HG02970 (cell line): Measurements from ENCODE around the gene DAPL1.

Experiments
- ATAC-seq: cut with Tn5 transposase; IDR thresholded peaks from one replicate; pipeline ENCODE4 v1.9.1; 2021; ENCODE audit warnings: mild to moderate bottlenecking, moderate library complexity, moderate number of reproducible peaks; ENCODE audit not compliant: unreplicated experiment, low FRiP score

DAPL1 gene, protein sequence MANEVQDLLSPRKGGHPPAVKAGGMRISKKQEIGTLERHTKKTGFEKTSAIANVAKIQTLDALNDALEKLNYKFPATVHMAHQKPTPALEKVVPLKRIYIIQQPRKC

DNA sequence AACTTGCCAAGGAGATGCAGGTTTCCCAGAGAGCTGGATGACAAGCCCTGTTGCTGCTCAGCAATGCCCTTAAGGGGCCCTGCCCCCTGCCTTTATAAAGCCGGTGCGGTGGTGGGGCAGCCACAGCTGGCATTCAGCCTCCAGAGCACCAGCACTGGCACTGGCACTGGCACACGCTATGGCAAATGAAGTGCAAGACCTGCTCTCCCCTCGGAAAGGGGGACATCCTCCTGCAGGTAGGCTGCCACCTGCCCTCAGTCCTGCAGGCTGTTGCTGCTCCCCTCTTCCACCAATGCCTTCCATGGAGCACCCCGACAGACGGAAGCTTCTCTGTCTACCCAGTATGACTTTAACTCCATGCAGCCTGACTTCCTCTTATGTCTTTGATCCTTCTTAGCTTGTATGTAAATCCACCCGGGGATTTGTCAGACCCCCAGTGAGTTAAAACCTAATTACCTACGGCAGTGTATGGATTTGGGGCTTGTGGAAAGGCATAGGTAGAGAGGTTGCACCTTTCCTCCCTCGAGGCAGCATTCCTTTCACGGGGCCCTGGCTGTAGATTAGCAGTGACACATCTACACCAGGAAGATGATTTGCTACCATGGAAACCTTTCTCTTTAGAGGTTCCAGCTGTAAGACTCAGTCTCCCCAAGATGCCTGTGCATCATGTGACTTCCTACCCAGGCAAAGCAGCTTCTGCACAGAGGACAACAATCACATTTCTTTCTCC is at the start of gene DAPL1:
TSS of gene DAPL1 (plus strand) at position 123 of the 730 bp plus-strand sequence. CDS start at position 179, 56 bp downstream.
- ATAC-seq, result no peak

DNA sequence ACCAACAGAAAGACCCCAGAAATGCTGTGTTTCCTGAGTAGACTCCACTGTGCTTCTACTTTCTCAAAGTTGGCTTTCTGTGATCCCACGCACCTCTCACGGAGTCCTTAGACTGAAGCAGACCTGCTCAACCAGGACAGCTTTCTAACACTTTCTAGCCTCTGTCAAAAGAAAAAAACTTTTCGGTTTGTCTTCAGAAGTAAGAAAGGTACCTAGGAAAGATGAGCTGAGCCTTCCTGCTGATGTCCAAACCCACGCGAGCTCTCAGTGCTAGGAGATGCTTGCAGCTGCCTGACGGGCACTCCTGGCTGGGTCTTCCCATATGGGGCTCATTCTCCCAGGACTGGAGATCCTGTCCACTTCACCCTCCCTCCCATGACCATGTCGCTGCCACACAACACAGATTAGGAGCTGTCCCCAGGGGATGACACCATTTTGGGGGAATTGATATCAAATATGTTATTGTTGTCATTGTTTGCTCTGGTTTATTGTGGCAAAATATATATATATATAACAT is 49.2 kb upstream of the DAPL1 start:
- no peak for ATAC-seq

DNA sequence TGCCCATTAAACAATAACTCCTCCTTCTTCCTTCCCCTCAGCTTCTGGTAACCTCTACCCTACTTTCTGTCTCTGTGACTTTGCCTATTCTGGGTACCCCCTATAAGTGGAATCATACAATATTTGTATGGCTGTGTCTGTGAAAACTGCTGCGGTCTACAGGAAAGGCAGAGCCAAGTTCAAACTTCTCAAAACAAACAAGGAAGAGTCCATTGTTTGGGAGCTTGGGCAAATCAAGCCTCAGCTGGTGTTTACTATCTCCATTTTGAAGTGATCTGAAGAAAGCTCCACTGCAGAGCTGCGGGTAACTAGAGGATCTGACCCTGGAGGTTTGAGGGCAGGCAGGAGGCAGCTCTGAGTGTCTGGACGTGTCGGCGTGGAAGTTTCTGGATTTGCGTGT is 48.6 kb upstream of the DAPL1 start:
- no peak for ATAC-seq

DNA sequence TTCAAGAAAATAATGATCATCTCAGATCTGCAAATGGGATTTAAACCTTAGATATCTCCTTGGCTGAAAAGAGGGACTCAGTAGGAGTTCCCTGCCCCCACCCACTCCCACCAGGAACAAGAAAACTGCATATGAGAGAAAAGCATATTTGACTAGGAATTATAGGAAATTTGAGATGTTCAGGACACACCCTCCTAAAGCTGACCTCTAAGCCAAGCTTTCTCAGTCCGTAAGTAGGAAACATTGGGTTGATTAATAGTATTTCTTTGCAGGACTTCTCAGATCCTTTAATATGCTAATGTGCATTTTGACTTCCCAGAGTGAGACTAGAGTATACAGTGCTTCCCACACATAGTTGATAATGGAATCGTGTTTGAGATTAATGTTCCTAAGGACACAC is 47.8 kb upstream of the DAPL1 start:
- ATAC-seq, result no peak

DNA sequence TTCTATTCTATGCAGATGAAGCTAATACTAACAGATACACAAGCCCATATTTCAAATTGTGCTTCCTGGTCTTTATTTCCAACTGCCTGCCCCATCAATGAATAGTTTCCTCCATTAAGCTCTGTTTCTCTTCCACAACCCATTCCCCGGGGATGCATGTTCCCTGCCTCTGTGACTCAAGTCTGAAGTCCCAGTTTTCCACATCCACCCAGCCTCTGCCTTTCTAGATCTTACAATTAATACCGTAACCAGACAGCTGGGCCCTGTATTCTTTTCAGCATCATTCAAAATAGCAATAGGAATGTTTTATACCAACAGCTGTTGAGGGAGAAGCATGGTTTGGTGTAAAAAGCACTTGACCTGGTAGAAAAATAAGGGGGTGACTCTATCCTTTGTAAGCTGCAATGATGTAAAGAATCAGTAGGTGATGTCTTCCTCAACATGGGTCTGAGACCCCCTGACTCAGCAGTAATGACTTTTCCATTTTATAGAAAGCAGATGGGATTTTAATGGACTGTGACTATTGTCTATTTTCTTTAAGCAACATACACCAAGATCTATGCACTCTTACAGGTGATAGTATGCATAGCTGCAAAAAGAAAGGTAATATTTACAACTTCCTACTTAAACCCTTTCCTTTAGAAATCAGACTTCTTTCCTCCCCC is 46.1 kb upstream of the DAPL1 start:
- no peak for ATAC-seq

DNA sequence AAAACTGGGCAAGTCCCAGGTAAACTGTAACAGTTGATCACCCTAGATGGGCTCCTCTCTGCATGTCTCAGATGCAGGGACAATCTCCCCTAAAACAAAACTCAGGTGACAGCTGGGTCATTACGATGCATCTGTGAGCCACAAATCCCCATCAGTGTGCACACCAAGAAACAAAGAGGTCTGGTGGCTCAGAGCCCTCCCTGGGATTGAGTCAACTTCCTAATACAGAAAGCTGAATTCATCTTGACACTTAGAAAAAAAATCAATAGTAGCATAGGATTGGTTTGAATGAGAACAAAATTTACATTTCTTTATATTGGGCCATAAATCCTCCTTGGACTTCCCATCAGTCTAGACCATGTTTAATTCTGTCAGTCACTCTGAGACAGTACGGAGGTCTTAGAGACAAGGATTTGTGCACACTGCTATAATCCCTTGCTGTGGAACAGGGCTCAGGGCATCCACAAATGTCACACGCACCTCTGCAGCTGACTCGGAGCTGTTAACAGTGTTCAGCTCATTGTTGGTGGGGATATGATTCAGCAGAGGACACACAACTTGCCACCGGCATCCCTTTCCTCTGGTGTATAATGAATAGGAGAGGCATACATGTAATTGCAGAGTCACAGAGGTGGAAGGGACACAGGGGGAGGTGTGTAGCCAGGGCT is 44.5 kb upstream of the DAPL1 start:
- ATAC-seq, result no peak

DNA sequence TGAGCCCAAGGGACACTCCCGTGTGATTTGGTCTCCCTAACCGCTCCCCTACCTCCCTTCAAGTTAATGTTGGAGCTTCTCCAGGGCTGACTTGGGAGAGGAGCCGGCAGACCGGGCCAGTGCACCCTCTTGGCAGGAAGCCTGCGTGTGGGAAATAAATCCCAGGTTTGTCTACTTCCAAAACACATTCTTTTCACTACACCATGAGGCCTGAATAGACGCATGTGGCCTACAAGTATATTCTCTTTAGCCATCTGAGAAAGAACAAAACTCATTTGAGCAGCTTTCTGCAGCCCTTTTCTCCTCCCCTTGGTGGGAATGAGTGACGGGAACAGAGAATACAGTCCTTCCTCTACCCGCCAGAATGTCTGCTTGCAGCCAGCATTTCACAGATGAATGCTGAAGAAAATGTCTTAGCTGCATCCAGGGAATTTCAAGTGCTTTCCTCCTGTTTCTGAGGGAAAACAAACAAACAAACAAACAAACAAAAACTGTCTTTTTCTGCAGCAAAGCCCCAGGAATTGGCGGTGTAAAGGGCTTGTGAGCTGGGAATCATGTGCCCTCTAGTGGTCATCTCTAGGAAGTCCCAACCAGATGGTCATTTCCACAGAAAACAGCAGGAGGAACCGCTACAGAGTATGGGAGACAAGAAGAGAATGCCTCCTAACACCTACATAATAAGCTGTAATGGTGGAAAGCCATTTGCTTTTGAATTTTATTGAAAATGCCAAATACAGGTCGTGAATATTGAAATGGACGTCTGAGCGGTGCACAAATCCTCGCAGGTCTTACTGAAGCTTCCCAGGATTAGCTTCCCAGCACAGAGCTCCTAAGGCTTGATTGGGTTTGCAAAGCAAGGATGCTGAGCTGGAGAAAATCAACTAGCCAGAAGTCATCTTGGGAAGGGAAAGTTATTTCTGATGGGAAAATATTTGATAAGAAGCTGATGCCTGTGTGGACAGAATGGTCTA is 41.2 kb upstream of the DAPL1 start:
- peak; percentile 74 for ATAC-seq

DNA sequence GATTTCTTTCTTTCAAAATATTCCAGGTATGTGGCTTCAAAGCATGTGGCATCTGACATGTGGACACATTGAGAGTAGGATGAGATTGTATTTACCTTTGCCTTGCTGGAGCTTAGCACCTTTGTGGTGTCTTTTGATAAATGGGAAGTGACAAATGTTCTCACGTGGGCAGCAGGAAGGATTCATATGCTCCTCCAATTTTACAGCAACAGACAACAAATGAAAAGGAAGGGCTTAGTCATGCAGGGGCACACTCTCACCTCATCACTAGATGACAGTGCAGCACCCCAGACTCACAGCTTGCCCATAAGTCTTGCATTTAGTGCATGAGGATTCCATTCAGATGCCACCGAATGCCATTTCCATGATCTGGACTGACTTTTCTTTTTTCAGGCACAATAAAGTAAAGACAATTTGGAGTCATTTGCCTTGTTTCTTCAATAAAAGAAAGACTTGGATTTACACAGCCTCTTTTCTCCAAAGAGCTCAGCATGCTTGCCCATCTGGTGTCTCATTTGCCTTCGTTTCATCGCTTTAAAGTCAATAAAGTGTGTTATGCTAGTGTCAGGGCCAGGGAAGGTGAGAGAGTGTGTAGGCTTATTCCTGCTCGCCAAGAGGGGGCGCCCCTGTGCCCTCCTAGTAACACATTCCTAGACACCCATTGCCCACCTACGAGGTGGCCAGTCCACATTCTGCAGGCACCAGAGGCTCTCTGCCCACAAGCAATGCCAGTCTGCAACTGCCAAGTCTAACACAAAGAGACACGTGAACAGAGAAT is 39.6 kb upstream of the DAPL1 start:
- ATAC-seq, result no peak

DNA sequence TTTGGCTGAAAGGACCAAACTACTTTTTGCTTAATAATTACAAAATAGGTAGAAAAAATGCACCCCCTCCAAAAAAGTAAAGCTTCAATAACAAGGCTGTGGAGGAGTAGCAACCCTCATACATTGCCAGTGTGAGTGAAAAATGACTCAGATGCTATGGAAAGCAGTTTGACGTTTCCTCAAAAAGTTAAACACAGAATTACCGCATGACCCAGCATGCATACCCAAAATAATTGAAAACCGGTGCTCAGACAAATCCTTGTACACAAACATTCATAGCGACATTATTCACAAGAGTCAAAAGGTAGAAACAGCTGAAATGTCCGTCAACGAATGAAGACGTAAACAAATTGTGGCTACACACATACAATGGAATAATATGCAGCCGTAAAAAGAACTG is 38.8 kb upstream of the DAPL1 start:
- ATAC-seq, result no peak

DNA sequence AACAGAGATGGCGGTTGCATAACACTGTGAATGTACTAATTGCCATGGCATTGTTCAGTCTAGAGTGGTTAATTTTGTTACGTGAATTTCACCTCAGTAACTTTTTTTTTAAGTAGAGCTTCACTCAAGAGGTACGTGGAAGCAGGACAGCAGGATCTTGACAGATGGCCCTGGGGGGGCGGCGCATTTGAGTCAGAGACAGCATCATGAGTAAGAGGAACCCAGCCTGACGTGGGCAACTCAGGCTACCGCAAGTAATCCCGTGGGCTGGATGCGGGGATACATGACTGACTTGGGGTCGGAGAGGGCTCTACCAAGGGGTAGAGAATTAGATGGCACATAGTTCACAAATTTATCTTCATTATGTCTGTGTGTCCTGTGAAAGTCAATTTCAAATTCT is 38.1 kb upstream of the DAPL1 start:
- no peak for ATAC-seq

DNA sequence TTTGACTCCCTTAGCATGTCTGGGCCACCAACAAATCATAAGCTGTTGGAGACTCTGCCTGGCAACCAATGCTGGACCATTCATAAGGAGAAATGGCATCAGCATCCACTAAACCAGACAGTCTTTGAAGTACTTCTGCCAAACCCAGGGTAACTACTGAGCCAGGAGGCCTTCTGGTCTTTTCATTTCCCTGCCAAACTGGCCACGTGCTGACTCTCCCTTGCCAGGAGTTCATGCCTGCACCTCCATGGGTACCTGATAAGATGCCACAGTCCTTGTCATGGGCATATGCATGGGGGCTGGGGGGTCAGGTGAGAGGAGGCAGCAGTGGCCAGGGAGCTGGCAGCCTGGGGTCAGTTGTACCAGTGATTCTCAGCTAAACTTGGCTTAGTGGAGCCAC is 34.2 kb upstream of the DAPL1 start:
- no peak for ATAC-seq

DNA sequence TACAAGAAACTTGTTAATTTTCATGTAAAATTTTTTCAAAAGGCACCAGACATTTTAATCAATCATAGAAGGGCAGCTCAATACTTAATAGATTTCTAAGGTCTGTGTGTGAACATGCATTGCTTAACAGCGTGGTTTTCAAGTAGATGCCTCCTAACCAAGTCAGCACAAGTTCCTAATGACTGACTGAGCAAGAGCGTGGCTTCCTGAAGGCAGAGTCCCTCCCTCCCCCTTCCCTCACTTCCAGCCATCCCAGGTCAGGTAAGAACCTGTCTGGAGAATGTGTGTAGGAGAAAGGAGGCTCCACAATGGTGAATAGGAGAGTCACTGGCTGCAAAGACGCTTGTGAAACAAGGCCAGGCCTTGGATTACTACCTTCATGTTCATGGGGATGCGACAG is 33.5 kb upstream of the DAPL1 start:
- ATAC-seq, result no peak

DNA sequence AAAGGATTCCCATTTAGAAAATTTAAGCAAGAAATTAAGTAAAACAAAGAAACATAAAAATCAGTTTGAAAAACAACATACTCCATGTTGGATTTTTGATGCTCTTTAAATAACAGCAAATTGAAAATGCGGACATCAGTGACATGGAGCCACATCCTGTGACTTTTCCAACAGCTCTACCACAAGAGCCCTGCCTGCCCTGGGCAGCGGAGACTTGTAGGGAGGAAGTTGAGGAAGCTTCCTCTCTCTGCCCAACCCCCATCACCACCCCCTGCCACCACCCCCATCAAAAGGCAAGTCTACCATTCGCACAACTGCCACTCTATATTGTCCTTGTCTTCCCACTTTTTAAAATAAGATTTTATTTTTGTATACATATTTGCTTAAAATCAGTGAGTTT is 32.8 kb upstream of the DAPL1 start:
- no peak for ATAC-seq

DNA sequence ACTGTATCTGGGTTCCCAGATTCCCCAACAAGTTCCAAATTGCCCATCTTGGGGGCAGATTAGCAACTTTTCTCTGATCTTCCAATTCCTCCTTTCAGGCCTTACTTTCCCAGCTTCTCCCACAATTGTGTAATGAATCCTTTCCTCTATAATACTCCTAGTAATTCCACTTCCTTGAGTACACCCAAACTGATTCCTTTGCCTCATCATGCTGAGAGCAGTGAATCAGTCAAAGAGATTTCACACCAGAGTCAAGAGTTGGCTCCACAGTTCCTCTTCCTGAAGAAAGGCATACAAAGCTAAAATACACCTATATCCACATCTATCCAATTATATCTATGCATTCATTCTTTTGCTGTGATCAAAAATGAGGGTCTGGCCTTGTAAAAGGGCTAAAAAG is 28.6 kb upstream of the DAPL1 start:
- no peak for ATAC-seq

DNA sequence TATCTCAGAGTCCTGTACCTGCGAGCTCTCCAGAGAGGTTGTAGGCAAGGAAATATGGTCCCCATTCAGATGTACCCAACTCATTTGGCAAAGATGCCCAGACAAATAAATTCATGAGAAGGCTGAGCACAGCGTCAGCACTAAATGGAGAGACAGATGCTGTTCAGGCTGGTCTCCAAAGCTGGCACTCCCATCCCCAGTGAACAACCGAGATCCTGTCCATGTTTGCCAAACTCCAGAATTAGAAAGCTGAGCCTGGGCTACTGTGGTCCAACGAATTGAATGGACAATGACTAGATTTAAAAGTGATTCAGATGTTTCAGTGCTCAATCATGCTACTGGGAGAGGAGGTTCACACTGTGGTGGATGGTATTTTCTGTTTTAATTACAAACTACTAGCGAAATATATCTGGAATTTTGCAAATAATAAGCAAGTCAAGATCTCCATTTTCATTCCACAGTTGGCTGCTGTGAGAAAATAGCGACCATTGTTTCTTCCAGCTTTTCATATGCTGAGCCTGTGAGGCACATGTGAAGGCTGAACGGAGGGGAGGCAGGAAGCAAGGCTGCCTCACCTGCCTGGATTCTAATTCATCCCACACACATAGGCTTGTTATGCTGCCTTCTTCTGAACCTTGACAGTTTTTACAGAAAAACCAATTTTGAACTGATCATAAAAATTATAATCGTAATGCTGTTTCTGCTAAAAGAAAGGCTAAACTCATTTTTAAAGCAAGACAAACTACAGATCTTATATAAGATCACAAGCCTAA is 22.6 kb upstream of the DAPL1 start:
- no peak for ATAC-seq

DNA sequence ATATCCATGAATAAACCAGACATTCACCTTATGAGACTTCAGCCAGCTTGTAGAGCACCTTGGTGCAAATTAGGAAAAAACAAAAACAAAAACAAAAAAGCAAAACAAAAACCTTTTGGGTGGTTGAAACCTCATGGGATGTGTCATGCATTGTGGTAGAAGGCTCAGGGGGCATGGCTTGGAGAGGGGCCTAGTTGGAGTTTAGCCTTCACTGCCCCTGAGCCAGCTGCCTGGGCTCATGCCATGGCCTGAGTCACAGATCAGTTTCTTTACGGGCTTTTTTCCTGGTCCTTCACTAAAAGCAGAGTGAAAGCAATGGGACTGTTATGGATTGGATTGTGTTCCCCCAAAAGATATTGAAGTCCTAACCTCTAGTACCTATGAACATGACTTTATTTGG is 22.0 kb upstream of the DAPL1 start:
- ATAC-seq, result no peak

DNA sequence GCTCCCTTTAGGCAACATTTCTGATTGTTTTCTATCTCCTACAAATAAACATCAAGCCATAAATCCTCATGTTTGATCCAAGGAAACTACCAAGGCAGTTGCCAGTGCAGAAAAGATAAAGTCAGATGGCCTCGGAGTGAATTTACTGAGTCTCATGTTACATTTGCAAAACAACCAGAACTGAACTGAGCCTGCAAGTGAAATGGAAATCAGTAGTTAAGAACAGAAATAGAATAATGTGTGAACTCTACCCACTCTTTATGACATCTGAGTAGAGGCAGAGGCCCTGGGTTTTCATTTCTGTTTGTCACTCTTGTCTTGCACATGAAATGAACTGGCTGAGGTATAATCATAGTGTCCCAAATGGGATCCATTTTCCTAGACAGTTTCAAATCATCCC is 20.4 kb upstream of the DAPL1 start:
- no peak for ATAC-seq

DNA sequence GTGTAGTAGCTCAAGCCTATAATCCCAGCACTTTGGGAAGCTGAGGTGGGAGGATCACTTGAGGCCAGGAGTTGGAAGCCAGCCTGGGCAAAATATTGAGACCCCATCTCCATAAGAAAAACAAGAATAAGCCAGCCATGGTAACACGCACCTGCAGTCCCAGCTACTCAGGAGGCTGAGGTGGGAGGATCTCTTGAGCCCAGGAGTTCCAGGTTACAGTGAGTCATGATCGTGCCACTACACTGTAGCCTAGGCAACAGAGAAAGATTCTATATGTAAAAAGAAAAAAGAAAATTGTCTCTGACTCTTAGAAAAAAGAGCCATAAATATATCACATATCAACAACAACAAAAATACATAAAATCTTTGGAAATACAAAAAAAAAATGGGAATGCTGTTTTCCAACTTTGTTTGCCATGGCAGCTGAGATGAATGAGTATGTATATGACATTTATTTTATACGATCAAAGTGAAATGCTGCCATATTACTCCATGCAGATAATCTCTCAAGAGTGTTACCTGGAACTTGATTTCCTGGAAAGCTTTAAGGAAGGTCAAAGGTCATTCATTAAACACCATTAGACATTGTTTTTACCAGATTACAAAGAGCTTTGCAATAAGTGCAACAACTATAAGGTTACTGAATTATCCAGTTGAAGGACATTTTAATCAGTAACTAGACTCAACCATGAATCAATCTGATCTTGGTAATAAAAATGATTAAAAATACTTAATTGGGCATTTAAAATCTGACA is 19.7 kb upstream of the DAPL1 start:
- no peak for ATAC-seq
